ENCODE data around the gene TSPO.

The TSPO gene

DNA sequence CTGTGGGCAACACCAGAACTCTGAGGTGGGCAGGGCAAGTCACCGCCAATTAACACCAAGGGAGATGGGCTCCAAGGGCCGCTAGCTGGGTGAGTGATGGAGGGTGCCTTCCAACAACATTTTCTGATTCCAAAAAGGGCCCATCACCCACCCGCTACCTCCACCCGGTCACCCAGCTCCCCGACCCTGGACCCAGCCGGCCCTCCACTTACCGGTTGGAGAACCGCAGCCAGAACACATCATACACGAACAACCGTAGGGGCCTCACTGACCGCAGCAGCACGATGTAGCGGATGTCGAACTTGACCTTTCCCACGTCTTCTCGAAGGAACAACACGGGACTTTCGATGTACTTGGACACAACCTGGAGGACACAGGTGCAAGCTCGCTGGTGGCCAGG lies 20.8 kb downstream of the TSPO start:
- H3K4me3 Mint-ChIP-seq = no peak overlapping the region
- peaks cover 14% of the 10 kb centered on the region for H3K36me3 Mint-ChIP-seq

DNA sequence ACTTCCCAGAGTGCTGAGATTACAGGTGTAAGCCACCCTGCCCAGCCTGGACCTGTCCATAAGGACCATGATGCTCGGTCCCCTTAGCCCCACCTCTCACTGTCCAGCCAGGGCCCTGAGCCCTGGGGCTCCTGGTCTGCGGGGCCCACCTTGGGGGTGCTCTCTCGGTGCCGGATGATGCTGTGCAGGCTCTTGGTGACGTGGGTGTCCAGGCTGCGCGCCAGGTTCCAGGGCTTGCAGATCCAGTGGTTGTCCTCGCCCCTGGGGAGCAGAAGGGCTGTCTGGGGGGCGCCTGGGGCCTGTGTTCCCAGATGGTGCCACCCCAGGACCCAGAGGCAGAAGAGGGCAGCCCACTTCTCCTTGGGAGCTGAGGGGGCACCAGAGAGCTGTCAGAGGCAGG lies 22.2 kb downstream of the TSPO start:
- Mint-ChIP-seq H3K36me3 (peaks cover 18% of the 10 kb centered on the region), H3K9me3 (no peaks in the 10 kb centered on the region), H3K27ac (no peak overlapping the region), H3K27me3 (no peaks in the 10 kb centered on the region), H3K4me3 (no peak overlapping the region), H3K4me1 (peaks cover 7% of the 10 kb centered on the region)
- CTCF ChIA-PET = no interaction called here
- no peak for DNase-seq

More for the DNA sequence above, 20.8 kb downstream of the TSPO start:
- Mint-ChIP-seq H3K9me3 (no peaks in the 10 kb centered on the region), H3K27ac (no peak overlapping the region), H3K27me3 (no peaks in the 10 kb centered on the region), H3K4me1 (peaks cover 7% of the 10 kb centered on the region)
- DNase-seq = no peak
- CTCF ChIA-PET = no interaction called here

DNA sequence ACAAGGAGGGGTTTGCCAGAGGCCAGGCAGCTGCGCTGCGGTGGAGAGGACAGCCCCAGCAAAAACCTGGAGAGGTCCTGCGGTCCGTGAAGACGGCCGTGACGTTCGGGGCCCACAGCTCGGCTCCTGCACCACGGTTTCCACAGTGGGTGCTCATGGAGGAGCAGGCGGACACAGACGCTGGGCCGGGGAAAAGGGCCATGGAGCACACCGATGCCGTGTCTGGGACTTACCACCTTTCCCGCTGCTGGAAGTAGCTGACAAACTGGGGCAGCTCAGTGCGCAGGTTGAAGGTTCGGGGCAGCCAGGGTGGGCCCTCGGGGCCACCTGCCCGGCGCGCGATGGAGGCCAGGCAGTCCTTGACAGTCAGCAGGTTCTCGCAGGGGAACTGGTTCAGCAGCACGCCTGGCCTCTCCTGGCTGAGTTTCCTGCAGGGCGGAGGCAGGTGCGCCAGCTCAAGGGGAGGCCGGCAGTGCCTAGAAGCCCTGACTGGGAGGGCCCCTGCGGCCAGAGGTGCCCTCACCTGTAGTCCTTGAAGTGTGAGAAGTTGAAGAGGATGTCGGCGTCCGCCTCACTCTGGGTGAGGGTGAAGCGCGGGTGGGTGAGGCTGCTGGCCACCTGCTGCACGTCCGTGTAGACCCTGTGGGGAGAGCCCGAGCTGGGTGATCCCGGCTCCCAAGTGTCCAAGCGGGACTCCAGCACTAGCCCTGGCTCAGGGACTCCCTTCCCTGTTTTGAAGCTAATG lies 22.8 kb downstream of the TSPO start:
- Mint-ChIP-seq H3K36me3 (peaks cover 24% of the 10 kb centered on the region), H3K9me3 (no peaks in the 10 kb centered on the region), H3K27ac (no peak overlapping the region), H3K27me3 (no peaks in the 10 kb centered on the region), H3K4me3 (no peak overlapping the region), H3K4me1 (peaks cover 7% of the 10 kb centered on the region)
- no peak for DNase-seq
- CTCF ChIA-PET = no interaction called here

DNA sequence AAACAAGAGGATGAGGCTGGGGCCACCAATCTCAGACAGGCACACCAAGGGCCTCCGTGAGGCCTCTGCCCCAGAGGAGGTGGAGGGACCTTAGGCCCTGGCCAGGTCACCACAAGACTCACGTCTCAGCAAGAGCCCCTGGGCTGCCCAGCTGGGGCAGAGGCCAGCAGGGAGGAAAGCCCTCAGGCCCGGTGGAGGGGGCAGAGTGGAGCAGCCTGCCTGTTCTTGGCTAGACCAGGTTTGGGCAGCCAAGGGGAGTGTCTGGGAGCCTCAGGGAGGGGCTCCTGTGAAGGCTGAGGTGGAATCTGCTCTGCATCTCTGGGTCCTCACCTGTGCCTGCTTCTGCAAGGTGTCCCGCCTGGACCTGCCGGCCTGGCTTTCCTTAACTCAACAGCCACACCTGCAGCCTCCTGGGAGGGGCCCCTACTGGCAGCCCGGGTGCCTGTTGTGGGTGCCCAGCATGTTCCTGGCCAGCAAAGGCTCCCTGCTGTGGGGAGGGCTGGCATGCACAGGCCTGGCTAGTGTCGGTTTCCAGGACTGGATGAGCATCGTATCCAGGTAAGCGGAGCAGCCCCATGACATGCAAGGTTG lies 23.7 kb downstream of the TSPO start:
- CTCF ChIA-PET = no interaction called here
- Mint-ChIP-seq H3K4me3 (no peak overlapping the region), H3K27me3 (no peaks in the 10 kb centered on the region), H3K9me3 (no peaks in the 10 kb centered on the region), H3K27ac (no peak overlapping the region), H3K4me1 (peaks cover 7% of the 10 kb centered on the region), H3K36me3 (peaks cover 30% of the 10 kb centered on the region)
- DNase-seq = no peak

DNA sequence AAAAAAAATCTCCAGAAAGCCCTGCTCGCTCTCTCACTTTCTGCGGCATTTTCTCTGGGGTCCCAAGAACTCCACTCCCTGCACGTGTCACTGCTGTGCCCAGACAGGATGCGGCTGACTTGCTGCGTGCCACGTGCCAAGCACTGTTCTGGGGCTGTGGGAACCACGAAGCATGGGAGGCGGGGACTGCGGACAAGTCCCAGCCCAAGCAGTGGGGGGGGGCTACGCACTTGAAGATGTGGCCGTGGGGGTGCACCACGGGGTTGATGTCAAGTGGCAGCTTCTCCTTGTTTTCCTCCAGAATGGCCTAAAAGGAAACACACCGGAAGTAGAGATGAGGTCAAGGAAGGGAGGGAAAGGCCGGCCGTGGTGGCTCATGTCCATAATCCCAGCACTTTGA lies 24.7 kb downstream of the TSPO start:
- Mint-ChIP-seq H3K27ac (no peak overlapping the region), H3K9me3 (no peaks in the 10 kb centered on the region), H3K4me1 (peaks cover under 1% of the 10 kb centered on the region), H3K4me3 (no peak overlapping the region), H3K27me3 (no peaks in the 10 kb centered on the region), H3K36me3 (peaks cover 28% of the 10 kb centered on the region)
- CTCF ChIA-PET = no interaction called here
- no peak for DNase-seq

DNA sequence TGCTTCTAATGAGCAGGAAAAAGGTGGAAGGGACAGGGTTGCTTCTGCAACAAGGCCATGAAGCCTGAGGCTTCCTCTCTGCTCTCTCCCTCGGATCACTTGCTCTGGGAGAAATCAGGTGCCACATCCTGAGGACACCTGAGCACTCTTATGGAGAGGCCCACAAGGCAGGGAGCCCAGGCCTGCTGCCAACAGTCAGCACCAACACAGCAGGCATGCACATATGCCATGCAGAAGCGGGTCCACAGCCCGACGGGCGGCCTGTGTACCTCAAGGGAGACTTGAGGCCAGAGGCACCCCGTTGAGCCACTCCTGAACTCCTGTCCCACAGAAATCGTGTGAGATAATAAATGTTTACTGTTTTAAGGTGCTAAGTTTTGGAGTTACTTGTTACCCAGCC lies 26.1 kb downstream of the TSPO start:
- no peak for DNase-seq
- CTCF ChIA-PET = no interaction called here
- no peaks in the 10 kb centered on the region for H3K27me3 Mint-ChIP-seq
- no peak overlapping the region for H3K27ac Mint-ChIP-seq
- no peaks in the 10 kb centered on the region for H3K4me1 Mint-ChIP-seq
- H3K4me3 Mint-ChIP-seq = no peak overlapping the region
- no peaks in the 10 kb centered on the region for H3K9me3 Mint-ChIP-seq
- peaks cover 25% of the 10 kb centered on the region for H3K36me3 Mint-ChIP-seq

DNA sequence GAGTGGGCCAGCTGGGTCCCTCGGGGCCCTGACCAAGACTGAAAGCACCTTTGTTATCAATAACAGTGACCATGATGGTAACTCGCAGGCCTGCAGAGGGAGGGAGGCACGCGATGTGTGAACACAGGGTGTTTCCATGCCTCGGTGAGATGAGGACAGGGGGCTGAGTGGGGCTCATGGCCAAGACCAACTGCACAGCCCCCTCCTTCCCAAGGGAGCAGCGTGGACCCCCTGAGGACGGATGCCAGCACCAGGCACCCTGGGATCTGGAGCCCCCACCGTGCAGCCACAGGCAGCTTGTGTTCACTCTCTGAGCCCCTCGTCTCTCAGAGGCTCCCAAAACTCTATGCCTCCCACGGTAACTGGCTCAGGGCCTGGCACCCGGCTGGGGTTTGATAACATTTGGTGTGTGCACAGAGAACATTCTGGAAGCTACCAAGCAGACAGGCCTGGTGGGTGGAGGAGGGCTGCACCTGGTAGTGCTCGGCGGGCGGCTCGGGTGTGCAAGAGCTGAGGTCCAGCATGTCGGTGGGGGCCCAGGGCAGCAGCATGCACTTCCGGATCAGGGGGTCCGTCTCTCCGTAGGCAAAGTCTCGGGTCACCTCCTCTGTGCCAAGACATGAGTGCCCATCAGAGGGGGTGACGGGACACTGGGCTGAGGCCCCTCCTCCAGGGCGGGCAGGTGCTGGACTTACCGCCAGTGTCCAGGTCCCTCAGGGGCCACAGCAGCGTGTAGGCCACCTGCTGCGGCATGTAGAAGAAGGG lies 28.0 kb downstream of the TSPO start:
- Mint-ChIP-seq H3K4me1 (peaks cover 10% of the 10 kb centered on the region), H3K36me3 (peaks cover 21% of the 10 kb centered on the region), H3K27me3 (no peaks in the 10 kb centered on the region), H3K27ac (no peak overlapping the region), H3K4me3 (no peak overlapping the region), H3K9me3 (no peaks in the 10 kb centered on the region)
- DNase-seq = no peak
- CTCF ChIA-PET = no interaction called here

DNA sequence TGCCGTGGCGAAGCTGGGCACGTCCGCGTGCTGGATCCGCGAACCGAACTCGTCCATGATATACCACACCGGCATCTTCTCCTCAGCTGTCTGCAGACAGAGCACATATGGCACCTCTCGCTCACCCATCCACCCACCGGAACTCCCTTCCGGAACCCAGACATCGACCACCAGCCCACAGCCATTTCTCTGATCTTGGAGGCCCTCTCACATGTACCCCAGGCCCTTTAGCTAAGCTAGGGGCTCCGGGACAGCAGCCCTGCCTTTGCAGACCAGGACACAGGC lies 28.5 kb downstream of the TSPO start:
- CTCF ChIA-PET = no interaction called here
- peaks cover 25% of the 10 kb centered on the region for H3K36me3 Mint-ChIP-seq
- H3K9me3 Mint-ChIP-seq = no peaks in the 10 kb centered on the region
- peaks cover 16% of the 10 kb centered on the region for H3K4me1 Mint-ChIP-seq
- no peak overlapping the region for H3K4me3 Mint-ChIP-seq
- no peak overlapping the region for H3K27ac Mint-ChIP-seq
- no peak for DNase-seq
- H3K27me3 Mint-ChIP-seq = no peaks in the 10 kb centered on the region

DNA sequence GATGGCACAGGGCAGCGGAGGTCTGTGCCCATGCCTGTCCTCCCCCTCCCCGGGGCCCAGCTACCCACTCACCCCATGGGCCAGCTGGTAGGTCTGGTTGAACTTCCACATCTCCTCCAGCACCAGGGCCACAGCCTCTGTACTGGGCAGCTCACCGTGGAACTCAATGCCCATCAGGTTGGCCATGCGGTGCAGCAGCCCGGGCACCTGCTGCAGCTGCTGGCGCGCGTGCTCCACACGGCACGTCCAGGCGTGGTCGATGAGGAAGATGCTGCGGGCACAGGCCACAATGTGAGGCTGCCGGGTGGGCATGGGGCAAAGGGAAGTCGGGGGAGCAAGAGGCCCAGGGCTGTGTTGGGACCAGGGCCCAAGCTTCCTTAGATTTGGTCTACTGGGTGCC lies 29.3 kb downstream of the TSPO start:
- Mint-ChIP-seq H3K36me3 (peaks cover 25% of the 10 kb centered on the region), H3K27ac (no peak overlapping the region), H3K9me3 (no peaks in the 10 kb centered on the region), H3K27me3 (no peaks in the 10 kb centered on the region), H3K4me3 (no peak overlapping the region), H3K4me1 (peaks cover 22% of the 10 kb centered on the region)
- no peak for DNase-seq
- CTCF ChIA-PET = no interaction called here

DNA sequence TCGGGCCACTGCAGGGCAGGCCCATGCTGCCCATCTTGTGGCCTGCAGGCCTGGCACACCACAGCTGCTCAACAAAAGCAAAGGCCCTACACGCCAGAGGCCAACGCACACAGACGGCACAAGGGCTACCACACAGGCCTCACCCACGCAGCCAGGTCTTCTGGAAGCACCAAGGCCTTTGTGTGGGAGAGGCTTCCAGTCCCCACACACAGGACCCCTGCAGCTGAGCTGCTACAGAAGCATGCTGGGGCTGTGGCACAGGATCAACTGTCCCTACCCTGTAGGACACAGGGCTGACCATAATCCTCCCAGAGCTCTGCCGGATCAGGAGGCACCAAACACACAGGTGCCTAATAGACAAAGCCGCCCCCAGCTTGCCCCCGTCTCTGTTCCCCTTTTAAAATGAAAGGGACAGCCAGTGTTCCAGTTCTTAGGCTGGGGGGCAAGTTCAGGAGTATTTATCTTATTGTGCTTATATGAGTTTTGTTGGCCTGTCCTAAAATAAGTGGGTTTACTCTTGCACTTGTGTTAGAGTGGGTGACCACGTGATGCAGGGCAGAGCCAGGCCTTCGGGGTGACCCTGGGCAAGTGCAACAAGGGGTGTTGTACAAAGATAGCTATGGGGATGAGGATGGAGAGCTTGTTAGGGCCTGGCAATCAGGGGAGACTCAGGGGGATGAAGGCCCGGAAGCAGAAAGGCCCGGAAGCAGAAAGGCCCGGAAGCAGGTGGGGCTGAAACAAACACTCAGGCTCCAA lies 30.1 kb downstream of the TSPO start:
- Mint-ChIP-seq H3K9me3 (no peaks in the 10 kb centered on the region), H3K27me3 (no peaks in the 10 kb centered on the region), H3K4me3 (no peak overlapping the region), H3K4me1 (peaks cover 27% of the 10 kb centered on the region), H3K27ac (no peak overlapping the region), H3K36me3 (peaks cover 24% of the 10 kb centered on the region)
- DNase-seq = no peak
- CTCF ChIA-PET = no interaction called here

DNA sequence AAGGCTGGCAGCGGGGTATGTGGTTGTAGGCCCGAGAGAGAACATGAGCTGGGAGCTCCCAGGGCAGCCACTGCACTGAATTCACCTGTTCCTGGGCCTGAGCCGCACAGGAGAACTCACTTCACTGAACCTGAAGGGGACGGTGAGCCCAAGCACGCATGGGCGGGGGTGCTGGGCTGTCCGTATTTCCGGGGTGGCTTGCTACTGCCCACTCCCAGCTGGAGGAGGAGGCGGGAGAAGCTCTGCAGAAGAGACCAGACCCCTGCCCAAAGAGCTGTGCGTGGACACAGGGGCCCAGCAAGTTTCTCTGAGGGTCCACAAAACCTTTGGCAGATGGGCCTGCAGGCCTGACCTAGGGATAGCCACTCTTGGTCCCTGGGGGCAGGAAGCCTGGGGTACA lies 30.8 kb downstream of the TSPO start:
- H3K27ac Mint-ChIP-seq = no peak overlapping the region
- no peaks in the 10 kb centered on the region for H3K27me3 Mint-ChIP-seq
- H3K4me1 Mint-ChIP-seq = peaks cover 27% of the 10 kb centered on the region
- H3K4me3 Mint-ChIP-seq = no peak overlapping the region
- CTCF ChIA-PET = no interaction called here
- H3K9me3 Mint-ChIP-seq = no peaks in the 10 kb centered on the region
- peaks cover 24% of the 10 kb centered on the region for H3K36me3 Mint-ChIP-seq
- no peak for DNase-seq

DNA sequence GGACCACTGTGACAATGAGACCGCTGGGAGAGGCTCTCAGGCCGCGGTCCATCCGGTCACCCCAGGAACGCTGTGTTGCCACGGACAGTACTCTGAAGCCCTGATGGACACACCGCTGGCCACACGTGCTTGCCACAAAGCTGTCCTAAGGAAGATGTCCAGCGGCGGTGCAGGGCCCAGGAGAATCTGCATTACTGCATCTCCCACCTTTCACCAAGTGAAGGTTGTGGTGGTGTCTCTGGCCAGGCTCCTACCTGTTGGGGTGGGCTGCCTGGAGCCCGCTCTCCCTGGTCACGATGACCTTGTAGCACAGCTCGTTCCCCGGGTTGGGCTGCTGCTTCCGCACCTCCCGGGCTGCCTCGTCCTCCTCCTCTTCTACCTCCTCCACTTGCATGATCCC lies 31.4 kb downstream of the TSPO start:
- H3K4me3 Mint-ChIP-seq = no peak overlapping the region
- H3K36me3 Mint-ChIP-seq = peaks cover 23% of the 10 kb centered on the region
- peaks cover 3% of the 10 kb centered on the region for H3K27me3 Mint-ChIP-seq
- CTCF ChIA-PET = no interaction called here
- peaks cover 29% of the 10 kb centered on the region for H3K4me1 Mint-ChIP-seq
- no peaks in the 10 kb centered on the region for H3K9me3 Mint-ChIP-seq
- no peak for DNase-seq
- H3K27ac Mint-ChIP-seq = no peak overlapping the region

DNA sequence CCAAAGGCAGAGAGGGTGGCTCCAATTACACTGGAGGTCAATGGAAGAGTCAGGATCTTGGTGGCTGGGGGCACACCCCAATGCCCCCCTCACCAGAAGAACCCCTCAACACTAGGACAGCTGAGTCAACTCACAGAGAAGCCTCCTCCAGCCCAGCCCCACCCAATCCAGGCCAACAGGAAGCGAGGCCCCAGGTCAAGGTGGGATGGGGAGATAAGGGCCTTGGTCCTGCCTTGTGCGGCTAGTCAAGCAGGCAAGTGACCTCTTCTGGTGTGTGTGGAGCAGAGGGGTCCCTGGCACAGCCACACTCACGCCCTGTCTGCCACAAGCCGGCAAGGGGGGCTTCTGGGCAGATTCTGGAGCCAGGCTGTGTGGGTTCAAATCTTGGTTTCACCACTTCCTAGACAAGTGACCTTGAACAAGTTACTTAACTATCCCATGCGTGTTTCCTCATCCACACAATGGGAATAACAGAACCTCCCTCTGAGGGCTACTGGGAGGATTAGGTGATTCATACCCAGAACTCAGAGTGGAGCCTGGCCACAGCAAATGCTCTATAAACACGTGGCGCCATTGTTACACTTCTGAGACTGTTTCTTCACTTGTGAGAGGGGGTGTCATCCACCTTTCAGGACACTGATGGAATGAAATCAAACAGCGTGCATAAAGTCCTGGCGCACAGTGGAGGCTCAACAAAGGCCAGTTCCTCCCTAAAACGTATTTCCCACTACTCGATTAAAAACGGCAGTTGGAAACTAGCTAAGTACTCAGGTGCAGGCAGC lies 32.3 kb downstream of the TSPO start:
- no peak overlapping the region for H3K4me3 Mint-ChIP-seq
- H3K9me3 Mint-ChIP-seq = no peaks in the 10 kb centered on the region
- H3K27me3 Mint-ChIP-seq = peaks cover 5% of the 10 kb centered on the region
- no peak overlapping the region for H3K27ac Mint-ChIP-seq
- peaks cover 34% of the 10 kb centered on the region for H3K4me1 Mint-ChIP-seq
- CTCF ChIA-PET = interaction anchor here (1.1 kb wide), 1 partner anchor 561 kb away, joined by 3 read pairs; no protein-coding TSS in a partner anchor
- peaks cover 18% of the 10 kb centered on the region for H3K36me3 Mint-ChIP-seq
- no peak for DNase-seq

DNA sequence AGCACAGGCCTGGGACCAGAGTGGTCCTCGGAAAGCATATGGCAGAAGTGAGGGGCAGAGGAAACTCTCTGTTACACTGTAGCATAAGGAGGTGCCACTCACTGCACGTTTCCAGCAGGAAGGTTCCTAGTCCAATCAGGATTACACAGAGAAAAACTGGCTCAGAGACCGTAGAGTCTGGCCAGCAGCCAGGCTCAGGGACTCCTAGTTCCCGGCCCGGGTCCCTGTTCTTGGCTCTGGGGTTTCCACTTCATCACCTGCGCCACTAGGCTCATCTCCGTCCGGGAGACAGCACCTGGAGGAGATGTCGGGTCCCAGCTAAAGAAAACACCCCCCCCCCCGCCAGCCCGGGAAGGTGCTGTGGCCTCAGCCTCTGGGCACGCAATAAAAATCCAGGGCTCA lies 34.5 kb downstream of the TSPO start:
- Mint-ChIP-seq H3K9me3 (peaks cover 2% of the 10 kb centered on the region), H3K27me3 (peaks cover 10% of the 10 kb centered on the region), H3K4me1 (peaks cover 36% of the 10 kb centered on the region), H3K27ac (peak overlapping the region; percentile 78), H3K4me3 (peak overlapping the region; percentile 78), H3K36me3 (peaks cover 7% of the 10 kb centered on the region)
- CTCF ChIA-PET = interaction anchor here (1.2 to 1.3 kb wide), 2 partner anchors 126 to 161 kb away, joined by 3 to 5 read pairs; no protein-coding TSS in a partner anchor
- no peak for DNase-seq
